PC-3 (cell line): Measurements from ENCODE around the gene YLPM1.

Experiments
- EZH2 ChIP-seq: fragments of 300-600 bp; sonication (generic); IDR thresholded peaks from one replicate; pipeline ENCODE4 v1.6.1; 2017; ENCODE audit warnings: antibody characterized with exemption, mild to moderate bottlenecking, low read length; ENCODE audit not compliant: unreplicated experiment
- TF ChIP-seq, protein P1 (sequence below): fragments of 300-600 bp; sonication (generic); conservative IDR thresholded peaks from 2 replicates; pipeline ENCODE4 v1.5.1; 2017; ENCODE audit warnings: antibody characterized with exemption, low read depth, mild to moderate bottlenecking, low read length

DNA sequence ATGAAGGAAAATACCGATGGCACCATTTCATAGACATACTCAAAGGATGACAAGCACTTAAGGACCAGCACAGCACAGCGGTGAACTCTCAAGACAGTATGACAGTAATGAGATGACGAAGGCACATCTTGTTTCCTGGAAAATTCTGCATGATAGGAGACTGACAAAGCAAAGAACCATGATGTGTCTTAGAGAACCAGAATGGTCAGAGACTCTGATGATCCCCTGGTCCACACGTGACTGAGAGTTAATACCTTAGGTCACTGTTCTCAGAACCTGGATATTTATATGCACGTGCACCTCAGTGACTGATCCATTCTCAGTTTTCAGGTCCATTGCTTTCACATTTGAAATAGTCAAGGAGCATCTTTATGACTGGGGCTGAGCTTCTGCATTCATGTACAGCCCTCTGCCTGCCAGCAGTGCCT is 77.5 kb downstream of the YLPM1 start:
- TF ChIP-seq, protein P1, sequence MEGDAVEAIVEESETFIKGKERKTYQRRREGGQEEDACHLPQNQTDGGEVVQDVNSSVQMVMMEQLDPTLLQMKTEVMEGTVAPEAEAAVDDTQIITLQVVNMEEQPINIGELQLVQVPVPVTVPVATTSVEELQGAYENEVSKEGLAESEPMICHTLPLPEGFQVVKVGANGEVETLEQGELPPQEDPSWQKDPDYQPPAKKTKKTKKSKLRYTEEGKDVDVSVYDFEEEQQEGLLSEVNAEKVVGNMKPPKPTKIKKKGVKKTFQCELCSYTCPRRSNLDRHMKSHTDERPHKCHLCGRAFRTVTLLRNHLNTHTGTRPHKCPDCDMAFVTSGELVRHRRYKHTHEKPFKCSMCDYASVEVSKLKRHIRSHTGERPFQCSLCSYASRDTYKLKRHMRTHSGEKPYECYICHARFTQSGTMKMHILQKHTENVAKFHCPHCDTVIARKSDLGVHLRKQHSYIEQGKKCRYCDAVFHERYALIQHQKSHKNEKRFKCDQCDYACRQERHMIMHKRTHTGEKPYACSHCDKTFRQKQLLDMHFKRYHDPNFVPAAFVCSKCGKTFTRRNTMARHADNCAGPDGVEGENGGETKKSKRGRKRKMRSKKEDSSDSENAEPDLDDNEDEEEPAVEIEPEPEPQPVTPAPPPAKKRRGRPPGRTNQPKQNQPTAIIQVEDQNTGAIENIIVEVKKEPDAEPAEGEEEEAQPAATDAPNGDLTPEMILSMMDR = no peak
- TF ChIP-seq EZH2 = no peak
